ENCODE measurements around the gene SART3.

The SART3 gene

GRCh38 chr12:108482717-108483212, 78.2 kb downstream of the SART3 start:
- DNase-seq: no peak

- DNase-seq: no peak
Measured at GRCh38 chr12:108479364-108480070, 81.5 kb downstream of the SART3 start.

- no peak for DNase-seq
Measured at GRCh38 chr12:108478611-108479206, 82.3 kb downstream of the SART3 start.

GRCh38 chr12:108477881-108478259, 83.1 kb downstream of the SART3 start:
- DNase-seq: no peak

GRCh38 chr12:108477055-108477880, 83.7 kb downstream of the SART3 start:
- DNase-seq: no peak

- no peak for DNase-seq
Measured at GRCh38 chr12:108475396-108475795, 85.6 kb downstream of the SART3 start.

GRCh38 chr12:108473400-108474055, 87.4 kb downstream of the SART3 start:
- DNase-seq: no peak
